KBM-7 (cell line): ENCODE measurements around the gene MLNR.

Experiments used
- DNase-seq: peaks from one replicate; pipeline ENCODE4 v3.0.0-alpha.2; 2015
- in situ Hi-C: fragments of 300-500 bp; cut with MboI; formaldehyde crosslinking; loops from 2 replicates; pipeline ENCODE4 v1.14.3; 2020; ENCODE audit warnings: low sequenced_read_pairs, low pct_unique_long_range_greater_than_20kb, mixed read lengths

MLNR gene

DNA sequence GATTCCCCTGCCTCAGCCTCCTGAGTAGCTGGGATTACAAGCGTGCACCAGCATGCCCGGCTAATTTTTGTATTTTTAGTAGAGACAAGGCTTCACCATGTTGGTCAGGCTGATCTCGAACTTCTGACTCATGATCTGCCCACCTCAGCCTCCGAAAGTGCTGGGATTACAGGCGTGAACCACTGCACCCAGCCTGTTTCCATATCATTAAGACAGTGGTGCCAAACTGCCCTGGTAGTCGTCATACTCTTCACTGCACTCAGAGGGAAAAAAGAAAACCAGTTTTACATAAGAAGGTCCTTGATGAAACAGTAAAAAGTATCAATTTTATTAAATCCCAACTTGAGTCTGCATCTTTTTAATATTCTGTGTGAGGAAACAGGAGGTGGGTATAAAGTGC lies 42.5 kb downstream of the MLNR start:
- in situ Hi-C loops = no loop called here

GRCh38 chr13:49265822-49266221 lies 45.7 kb downstream of the MLNR start:
- in situ Hi-C loops = no loop called here
- DNase-seq = no peak

More for the DNA sequence above, 42.5 kb downstream of the MLNR start:
- DNase-seq = no peak

DNA sequence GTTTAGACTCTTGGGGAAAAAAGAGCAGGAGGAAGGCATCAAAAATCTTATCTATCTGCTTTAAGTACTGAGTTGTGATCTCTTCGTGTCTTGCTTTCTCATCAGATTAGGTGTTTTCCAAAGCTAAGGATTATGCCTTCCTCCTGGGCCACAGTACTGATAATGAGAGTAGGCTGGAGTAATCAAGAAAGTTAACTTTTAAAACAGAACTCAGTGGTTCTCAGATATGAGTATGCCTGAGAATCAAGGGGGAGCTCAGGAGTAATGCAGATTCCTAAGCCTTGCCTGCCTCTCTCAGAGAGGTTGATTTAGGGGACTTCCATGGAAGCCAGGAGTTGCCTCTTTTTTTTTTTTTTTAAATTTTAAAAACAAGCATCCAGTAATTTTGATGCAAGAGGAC lies 51.1 kb downstream of the MLNR start:
- in situ Hi-C loops = no loop called here
- DNase-seq = no peak
